ENCODE data around the gene ITIH4.

Gene ITIH4

DNA sequence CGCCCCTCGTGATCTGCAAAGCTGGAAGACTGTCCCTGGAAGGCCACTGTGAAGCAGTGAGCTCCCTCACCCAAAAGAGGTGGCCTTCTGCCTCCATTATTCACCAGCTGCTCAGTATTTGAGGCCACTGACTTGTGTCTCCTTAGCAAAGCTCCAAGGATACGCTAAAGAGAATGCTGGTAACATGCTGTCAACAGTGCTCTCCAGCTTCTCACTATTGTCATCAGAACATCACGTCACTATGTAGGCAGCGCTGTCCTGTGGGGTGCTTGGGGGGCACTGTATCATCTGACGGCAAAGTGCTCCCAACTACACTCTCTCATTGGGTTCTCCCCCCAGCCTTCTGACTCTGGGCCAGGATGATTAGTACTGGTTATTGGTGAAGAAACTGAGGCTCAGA, 14.3 kb downstream of the ITIH4 start:
- TF ChIP-seq, protein P1, sequence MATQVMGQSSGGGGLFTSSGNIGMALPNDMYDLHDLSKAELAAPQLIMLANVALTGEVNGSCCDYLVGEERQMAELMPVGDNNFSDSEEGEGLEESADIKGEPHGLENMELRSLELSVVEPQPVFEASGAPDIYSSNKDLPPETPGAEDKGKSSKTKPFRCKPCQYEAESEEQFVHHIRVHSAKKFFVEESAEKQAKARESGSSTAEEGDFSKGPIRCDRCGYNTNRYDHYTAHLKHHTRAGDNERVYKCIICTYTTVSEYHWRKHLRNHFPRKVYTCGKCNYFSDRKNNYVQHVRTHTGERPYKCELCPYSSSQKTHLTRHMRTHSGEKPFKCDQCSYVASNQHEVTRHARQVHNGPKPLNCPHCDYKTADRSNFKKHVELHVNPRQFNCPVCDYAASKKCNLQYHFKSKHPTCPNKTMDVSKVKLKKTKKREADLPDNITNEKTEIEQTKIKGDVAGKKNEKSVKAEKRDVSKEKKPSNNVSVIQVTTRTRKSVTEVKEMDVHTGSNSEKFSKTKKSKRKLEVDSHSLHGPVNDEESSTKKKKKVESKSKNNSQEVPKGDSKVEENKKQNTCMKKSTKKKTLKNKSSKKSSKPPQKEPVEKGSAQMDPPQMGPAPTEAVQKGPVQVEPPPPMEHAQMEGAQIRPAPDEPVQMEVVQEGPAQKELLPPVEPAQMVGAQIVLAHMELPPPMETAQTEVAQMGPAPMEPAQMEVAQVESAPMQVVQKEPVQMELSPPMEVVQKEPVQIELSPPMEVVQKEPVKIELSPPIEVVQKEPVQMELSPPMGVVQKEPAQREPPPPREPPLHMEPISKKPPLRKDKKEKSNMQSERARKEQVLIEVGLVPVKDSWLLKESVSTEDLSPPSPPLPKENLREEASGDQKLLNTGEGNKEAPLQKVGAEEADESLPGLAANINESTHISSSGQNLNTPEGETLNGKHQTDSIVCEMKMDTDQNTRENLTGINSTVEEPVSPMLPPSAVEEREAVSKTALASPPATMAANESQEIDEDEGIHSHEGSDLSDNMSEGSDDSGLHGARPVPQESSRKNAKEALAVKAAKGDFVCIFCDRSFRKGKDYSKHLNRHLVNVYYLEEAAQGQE (IDR thresholded peaks at IDR 0.05; ENCODE audit: insufficient read depth in 1 of 2, low read depth in 2 of 2, low read length in 2 of 2): no peak
- no peak for TF ChIP-seq TAF1 (IDR thresholded peaks at IDR 0.05; ENCODE audit: borderline replicate concordance, insufficient read depth, low read length)
- no peak for TF ChIP-seq SIN3A (IDR thresholded peaks at IDR 0.05; ENCODE audit: borderline replicate concordance, insufficient read depth, low read length)
- TF ChIP-seq FOXP2 (optimal IDR thresholded peaks at IDR 0.05; ENCODE audit: borderline replicate concordance, extremely low read depth, extremely low read length, insufficient read depth): no peak
- no peak for TF ChIP-seq POLR2AphosphoS5 (IDR thresholded peaks at IDR 0.05; ENCODE audit: low read depth, low read length)

DNA sequence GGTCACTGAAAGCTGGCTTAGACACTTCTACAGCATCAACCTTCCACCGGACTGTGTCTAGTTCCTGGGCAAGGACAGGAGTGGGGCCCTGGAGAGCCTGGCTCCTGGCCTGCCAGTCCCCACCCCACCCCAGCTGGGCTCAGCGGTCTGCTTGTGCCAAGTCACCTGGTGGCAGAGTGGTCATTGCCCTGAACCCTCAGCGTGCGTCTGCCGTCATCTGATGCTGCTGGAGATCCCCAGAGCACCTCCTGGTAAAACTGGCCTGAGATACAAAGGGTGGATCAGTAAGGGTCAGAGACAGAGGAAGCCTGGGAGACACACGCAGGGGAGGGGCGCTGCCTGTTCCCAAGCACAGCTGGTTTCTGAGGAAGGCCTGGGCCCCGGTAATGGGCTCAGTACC, 16.7 kb downstream of the ITIH4 start:
- TF ChIP-seq TAF1 (IDR thresholded peaks at IDR 0.05; ENCODE audit: borderline replicate concordance, insufficient read depth, low read length): no peak

DNA sequence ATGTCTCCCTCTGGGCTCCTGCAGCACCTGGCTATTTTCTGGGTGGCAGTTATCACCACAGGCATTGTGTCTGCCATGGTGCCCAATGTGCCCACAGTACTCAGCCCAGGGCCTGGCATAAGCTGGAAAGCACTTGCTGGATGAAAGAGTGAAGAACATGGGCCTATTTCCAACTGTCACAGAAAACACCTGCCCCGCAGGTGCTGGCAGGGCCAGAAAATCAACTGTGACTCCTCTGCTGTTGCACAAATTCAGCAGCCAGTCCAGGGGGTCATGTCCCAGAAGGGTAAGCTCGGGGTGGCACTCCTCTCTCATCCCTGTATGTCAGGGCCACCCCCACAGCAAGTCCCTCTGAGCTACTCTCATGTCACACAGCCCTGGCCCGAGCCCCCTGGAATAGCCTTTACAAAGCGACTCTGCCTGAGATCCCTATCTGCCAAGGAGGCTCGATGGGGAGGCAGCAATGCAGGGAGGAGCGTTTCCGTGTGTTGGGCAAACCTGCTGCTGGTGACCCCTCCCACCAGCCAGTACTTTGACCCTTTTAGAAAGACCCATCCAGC, 18.9 kb downstream of the ITIH4 start:
- TF ChIP-seq, protein P1 (IDR thresholded peaks at IDR 0.05; ENCODE audit: insufficient read depth in 1 of 2, low read depth in 2 of 2, low read length in 2 of 2): no peak
- TF ChIP-seq SIN3A (IDR thresholded peaks at IDR 0.05; ENCODE audit: borderline replicate concordance, insufficient read depth, low read length): no peak
- no peak for TF ChIP-seq TAF1 (IDR thresholded peaks at IDR 0.05; ENCODE audit: borderline replicate concordance, insufficient read depth, low read length)
- no peak for TF ChIP-seq POLR2AphosphoS5 (IDR thresholded peaks at IDR 0.05; ENCODE audit: low read depth, low read length)
- no peak for TF ChIP-seq FOXP2 (optimal IDR thresholded peaks at IDR 0.05; ENCODE audit: borderline replicate concordance, extremely low read depth, extremely low read length, insufficient read depth)

DNA sequence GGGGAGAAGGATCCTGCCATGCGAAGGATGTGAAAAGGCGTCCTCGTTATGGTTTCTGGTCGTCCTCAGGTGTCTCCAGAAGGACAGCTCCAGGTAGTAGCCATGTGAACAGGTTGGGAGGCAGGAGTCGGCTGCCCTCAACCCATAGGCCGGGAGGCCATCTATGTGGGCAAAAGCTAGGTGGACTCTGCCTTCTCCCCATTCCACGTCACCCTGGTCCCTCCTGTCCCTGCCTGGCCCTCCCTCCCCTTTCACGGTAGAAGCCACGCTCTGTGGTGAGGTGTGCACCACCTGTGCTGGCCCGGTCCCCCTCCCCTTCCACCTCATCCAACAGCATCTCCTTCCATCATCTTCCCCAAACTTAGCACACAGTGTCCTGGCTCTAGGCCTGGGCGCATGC, 19.5 kb downstream of the ITIH4 start:
- TF ChIP-seq, protein P1 (IDR thresholded peaks at IDR 0.05; ENCODE audit: insufficient read depth in 1 of 2, low read depth in 2 of 2, low read length in 2 of 2): no peak
- TF ChIP-seq POLR2AphosphoS5 (IDR thresholded peaks at IDR 0.05; ENCODE audit: low read depth, low read length) (no peak), TAF1 (IDR thresholded peaks at IDR 0.05; ENCODE audit: borderline replicate concordance, insufficient read depth, low read length) (no peak), SIN3A (IDR thresholded peaks at IDR 0.05; ENCODE audit: borderline replicate concordance, insufficient read depth, low read length) (no peak), FOXP2 (optimal IDR thresholded peaks at IDR 0.05; ENCODE audit: borderline replicate concordance, extremely low read depth, extremely low read length, insufficient read depth) (no peak)

DNA sequence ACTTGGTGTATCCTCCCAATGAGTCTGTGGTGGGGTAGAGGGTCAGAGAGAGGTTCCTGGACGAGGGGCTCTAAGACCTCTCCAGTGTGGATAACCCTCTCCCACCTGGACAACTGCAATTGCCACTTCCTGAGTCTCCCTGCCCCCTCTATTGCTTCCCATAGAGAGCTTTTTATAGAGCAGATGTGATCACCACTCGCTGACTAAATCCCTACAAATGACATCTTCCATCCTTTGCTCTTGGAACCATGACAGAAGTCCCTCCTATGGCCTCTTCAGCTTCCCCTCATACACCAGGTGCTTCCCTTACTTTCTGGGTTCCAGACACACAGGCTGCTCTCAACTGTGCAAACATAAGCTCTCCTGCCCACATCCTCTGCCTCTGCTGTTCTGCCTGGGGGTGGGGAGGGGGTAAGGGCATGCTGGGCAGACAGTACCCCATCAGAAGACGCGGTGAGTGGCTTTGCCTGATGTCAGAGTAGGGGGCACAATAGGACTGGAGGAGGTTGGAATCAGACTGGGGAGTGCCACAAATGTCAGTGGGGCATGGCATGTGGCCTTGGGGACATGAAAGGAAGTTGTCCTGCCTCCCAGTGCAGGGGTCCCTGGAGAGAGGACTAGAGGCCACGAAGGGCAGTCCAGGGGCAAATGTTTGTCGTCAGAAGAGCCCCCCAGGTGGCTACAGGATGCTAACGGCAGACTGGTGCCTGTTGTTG, 20.7 kb downstream of the ITIH4 start:
- TF ChIP-seq TAF1 (IDR thresholded peaks at IDR 0.05; ENCODE audit: borderline replicate concordance, insufficient read depth, low read length) (no peak), SIN3A (IDR thresholded peaks at IDR 0.05; ENCODE audit: borderline replicate concordance, insufficient read depth, low read length) (no peak), FOXP2 (optimal IDR thresholded peaks at IDR 0.05; ENCODE audit: borderline replicate concordance, extremely low read depth, extremely low read length, insufficient read depth) (no peak), POLR2AphosphoS5 (IDR thresholded peaks at IDR 0.05; ENCODE audit: low read depth, low read length) (no peak)
- TF ChIP-seq, protein P1 (IDR thresholded peaks at IDR 0.05; ENCODE audit: insufficient read depth in 1 of 2, low read depth in 2 of 2, low read length in 2 of 2): no peak

Data from PFSK-1 (cell line).